Measurements from ENCODE around the gene SMAD3.

DNA sequence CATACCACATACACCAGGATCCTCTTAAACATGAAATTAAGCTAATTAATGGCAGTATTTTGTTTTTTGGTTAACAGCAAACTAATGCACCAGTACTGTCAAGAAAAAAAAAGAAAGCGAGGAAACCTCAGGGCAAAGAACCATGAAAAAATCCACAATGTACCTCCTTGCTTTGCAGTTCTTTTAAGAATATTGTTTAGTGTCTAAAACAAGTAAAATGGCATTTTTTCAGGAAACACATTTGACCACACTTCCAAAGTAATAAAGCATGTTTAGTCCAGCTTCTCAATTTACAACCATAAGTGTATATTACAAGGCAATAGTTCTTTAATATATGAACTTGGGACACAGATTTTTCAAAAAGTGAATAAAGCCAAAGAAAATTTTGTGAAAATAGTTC, 162.4 kb downstream of the SMAD3 start:
- TF ChIP-seq POLR2AphosphoS5 (IDR thresholded peaks at IDR 0.05; ENCODE audit: low read depth, low read length), result no peak
- TF ChIP-seq POLR2A (IDR thresholded peaks at IDR 0.05; ENCODE audit: low read depth, low read length), result no peak

All from GM12892 (cell line).